SKM-1 treated with dmso at 0.1 percent for 144 hours (cell line): ENCODE measurements around the gene HS6ST3.

Experiments
- DNase-seq: peaks from one replicate; lab custom pipeline; 2025; ENCODE audit not compliant: unreplicated experiment; lab: John Stamatoyannopoulos, UW

Gene HS6ST3

DNA sequence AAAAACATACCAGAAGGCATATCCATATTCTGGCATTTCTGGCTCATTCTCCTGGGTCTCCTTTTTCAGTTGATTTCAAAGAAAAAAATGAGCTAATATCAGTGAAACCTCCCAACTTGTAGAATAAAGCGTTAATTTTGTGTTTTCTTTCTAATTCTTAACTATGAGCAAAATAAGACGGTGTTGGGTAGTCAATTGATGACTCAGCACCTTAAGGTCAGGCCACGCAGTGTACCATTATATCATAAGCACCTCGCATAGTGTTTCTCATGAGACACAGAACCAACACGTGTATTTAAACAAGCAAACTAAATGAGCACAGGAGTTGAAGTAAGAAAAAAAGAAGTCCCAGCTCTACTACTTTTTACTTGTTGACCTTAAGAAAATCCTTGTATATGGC lies 729.5 kb downstream of the HS6ST3 start:
- no peak for DNase-seq

DNA sequence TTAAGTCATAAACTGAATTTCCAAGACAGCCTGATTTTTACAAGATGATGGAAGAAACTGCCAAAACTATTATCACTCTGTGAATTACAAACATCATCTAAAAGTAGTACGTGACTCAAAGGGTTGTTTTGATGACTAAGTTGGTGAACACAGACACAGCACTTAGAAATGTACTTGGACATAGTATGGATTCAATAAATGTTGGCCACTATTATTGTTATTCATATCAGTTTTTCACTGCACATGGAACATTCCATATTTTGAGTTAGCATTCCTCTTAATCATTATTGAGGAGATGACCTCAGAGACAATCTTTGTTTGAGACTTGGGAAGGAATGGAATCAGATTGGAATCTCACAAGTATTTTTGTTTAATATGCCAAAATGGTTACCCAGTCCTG lies 731.5 kb downstream of the HS6ST3 start:
- DNase-seq: no peak

DNA sequence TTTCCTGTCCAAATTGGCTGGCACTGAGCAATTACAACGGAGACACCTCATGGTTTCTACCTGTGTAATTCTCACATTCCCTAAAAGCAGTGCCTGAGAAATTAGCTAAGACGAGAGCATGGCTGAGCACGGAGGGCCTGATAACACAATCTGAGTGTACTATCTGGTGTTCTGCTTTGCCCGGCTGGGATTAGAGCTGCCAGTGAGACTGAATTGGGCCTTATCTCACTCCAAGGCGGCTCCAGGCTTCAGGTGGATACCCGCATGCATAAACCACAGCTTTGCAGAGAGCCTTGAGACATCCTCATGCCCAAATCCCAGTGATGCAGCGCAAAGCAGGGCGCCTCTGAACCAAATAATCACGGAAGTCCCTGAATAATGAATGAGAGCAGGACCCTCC lies 732.1 kb downstream of the HS6ST3 start:
- no peak for DNase-seq

DNA sequence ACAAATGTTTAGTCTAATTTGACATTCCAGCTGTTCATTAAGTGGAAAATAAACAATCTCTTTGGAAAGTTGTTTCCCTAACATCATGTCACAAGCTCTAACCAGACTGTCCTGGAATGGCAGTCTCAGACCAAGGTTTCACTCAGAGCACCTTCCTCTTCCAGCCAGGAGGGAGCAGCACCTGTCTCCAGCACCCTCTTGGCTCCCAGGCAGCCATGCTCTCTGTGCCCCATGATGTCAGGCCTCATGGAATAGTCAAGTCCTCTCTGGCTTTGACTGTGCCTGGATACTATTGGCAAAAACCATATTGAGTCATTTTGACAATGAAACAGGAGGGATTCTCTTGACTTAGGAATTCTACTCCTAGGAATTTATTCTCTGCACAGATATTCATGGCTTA lies 733.0 kb downstream of the HS6ST3 start:
- DNase-seq: peak; percentile 3

DNA sequence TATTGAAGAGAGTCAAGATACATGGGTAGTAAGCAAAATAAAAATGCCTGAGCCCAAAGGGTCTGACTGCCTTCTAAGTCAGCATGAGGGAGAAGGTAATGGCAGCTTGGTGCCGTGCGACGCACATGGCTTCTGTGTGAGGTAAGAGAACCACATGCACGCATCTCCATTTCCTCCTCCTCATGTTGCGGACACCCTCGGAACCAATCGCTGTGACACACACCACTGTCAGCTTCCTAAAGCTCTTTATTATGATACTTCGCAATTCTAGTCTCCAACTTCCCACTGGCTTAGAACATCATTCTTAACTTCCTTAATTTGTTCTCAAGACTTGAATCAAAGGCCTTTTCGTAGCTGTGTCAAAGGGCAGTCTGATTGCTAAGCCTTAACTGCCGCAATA lies 734.2 kb downstream of the HS6ST3 start:
- peak; percentile 51 for DNase-seq

DNA sequence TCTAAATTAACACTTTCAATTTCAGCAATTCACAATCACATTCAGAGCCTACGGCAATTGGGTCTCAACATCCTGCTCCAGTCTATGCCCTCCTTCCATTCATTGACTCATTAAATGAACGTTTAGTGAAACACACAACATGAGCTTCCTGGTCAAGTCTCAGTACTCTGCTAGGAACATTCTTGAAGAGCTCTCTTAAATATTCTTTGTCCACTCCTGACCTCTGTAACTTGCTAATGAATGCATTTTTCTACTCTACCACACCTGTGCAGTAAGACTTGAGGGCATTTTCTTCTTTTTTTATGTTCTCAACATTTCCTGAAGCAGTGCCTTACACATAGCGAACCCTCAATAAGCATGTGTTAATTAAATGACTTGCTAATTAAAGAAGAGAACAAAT lies 735.7 kb downstream of the HS6ST3 start:
- DNase-seq: no peak

DNA sequence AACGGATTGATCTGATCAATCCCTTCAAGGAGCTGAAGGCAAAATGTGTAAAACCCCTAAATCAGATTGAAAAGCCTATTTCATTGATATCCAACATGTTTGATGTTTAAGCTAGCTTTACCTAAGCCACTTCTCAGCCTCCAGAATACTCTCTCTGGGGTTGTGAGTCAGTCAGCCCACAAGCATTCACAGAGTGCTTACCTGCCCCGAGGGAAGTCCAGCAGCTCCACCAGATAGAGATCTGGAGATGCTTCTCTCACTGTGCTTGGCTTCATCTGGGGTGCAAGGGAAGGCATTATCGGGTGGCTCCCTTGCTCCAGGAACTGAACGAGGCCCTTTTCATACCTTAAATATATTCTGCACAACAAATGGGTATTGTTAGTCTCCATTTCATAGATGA lies 744.7 kb downstream of the HS6ST3 start:
- no peak for DNase-seq

DNA sequence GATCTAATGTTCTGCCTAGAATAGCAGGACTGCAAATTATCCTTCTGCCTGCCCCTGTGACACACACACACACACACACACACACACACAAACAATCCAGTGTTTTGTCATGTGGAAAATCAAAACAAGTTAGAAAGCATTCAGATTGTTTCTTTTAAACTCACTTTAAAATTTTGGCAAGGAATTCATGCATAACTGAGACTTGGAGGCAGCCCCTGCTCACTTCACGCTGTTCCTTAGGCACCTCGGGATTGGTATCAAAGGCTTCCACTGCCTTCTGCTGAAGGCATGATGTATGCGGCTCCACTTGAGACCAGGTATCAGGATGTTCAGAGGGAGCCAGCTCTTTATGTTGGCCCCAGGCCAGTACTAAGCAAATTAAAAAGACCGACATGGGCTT lies 745.6 kb downstream of the HS6ST3 start:
- DNase-seq: no peak

DNA sequence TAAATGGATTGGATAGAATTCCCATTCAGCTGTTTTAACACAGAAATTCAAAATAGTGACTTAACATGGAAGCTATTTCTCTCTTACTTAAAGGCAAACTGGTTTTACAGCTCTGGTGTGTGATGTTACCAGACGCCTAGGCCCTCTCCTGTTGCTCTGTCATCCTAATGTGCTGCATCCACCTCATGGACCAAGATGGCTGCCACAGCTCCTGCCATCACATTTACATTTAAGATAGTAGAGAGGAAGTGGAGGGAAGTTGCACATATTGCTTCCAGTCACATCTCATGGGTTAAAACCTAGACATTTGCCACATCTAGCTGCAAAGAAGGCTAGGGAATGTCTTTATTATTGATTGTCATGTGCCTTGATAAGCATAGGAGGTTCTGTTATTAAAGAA lies 746.8 kb downstream of the HS6ST3 start:
- no peak for DNase-seq

DNA sequence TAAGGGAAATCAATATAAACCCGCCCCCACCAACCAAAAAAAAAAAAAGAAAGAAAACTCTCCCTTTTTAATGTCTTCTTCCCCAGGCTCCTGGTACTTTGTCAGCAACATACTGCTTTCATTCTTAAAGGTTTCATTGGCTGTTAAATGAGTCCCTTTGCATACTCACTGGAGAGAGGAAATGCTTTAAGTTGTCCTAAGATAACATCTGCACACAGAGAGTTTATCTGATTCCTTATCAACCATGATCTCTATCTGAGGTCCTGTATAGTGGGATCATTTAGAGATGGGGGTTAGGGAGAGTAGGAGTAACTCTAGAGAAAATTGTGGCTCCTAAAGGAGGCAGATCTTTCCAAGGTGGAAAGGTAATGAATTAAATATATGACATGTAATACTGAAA lies 747.9 kb downstream of the HS6ST3 start:
- no peak for DNase-seq

DNA sequence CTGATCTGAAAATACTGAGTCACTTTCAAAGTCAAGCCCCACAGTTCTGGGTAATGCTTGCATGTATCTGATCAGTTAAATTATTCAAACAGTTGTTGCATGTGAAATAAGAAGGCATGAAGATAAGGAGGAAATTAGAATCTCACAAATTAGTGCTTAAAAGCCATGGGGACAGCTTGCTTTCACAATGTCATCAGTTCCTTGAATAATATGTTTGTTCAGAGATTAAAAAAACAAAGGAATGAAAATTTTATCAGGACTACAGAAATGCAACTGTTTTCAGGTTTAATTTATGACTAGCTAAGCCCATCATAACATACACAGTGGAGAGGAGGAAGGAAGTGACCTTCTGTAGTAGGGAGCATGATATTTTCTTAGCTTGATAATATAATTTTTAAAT lies 754.3 kb downstream of the HS6ST3 start:
- no peak for DNase-seq

DNA sequence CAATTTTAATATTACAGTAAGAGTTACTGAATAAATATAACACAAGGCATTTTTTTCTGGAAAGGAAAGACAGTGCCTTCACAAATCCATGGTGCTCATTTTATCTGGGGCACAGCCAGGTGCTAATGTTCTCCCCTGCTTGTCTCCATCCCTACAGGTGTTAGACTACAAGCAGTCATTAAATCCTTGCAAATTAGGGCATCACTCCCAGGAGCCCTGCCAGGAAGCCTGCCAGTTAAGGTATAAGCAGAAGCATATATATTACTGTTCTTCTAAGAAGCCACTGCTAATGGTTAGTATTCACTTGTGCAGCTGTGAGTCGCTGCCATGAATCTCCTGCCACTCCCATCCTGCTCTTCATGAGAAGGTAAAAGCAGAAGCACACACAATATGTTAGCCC lies 754.7 kb downstream of the HS6ST3 start:
- DNase-seq: no peak

DNA sequence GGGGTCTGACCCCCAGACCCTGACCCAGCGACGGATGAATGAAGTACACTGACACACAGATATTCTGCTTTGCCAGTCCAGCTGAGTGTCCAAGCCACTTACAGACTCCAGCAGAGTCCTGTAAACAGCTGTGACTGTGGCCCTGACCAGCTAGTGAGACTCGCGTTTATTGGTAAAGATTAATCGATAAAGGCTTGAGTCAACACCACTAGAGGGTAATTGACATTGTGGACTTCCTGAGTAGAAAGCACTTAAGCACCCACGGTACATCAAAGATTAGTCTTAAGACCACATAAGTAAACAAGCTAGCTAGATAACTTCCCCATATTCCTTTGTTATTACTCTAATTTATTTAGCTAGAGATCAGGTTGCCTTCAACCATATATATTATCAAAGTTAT lies 758.4 kb downstream of the HS6ST3 start:
- DNase-seq: no peak

DNA sequence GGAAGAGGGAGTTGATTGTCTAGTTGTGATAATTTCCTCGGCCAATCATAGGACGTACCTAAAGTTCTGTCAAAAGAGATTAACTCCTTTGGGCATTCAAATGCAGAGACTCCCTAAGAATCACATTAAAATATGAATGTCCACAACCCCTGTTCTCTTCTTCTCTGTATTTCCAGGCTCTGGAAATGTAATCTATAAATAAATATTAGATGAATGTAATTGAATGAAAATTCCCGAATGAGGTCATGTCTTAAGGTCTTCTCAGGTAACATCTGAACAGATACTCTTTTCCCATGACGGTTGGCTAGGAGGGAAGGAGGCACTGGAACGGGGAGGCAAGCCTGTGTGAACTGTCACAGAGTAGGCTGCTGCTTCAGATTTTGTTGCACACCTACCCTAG lies 759.2 kb downstream of the HS6ST3 start:
- DNase-seq: no peak

DNA sequence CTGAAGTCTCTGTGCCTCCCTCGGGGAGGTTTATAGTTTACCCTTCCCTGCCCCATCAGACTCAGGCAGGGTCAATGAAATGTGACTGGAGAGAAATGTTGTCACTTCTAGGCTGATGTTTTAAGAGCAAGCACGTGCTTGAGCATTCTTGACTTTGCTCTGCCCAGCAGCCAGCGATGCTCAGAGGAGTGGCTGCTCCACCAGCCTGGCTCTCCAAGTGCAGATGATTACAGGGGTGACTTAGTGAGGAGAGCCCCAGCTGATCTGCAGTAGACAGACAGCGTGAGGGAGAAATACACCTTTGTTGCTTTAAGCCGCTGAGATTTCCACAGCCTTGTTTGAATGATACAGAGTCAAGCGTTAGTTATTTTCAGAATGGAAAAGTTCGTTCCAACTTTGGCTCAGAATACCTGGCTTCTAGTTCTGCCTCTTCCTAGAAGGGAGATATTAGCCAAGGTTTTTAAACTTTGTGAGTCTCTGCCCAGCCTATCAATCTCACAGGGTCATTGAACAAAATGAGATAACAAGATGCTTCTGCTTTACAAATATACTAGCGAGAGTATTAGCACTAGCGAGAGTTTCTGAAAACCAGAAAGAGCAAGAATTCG lies 760.7 kb downstream of the HS6ST3 start:
- no peak for DNase-seq

DNA sequence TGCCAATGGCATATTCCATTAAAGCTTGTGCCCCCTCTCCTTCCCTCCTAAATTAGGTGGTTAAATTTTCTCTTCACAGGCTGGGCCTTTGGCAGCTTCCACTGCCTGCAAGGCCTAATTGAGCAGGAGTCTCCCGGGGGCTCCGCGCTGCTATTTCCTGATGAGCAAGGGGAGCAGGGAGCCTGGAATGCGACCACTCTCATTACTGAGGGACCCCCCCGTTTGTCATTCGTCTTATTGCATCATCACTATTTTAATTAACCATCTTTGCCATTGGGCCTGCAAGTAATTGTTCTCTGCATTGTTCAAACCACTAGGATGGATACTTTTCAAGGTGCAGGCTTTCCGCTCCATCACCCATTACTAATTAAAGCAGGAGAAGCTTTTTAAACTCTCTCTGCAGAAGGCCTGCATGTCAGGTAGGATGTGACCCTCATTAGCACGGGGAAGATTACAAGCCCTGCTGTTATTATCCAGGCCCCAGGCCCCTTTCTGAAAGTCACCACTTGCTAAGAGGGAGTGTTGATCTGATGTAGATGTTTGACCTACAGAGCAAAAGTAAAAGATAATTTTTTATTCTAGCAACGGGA lies 762.0 kb downstream of the HS6ST3 start:
- DNase-seq: no peak

DNA sequence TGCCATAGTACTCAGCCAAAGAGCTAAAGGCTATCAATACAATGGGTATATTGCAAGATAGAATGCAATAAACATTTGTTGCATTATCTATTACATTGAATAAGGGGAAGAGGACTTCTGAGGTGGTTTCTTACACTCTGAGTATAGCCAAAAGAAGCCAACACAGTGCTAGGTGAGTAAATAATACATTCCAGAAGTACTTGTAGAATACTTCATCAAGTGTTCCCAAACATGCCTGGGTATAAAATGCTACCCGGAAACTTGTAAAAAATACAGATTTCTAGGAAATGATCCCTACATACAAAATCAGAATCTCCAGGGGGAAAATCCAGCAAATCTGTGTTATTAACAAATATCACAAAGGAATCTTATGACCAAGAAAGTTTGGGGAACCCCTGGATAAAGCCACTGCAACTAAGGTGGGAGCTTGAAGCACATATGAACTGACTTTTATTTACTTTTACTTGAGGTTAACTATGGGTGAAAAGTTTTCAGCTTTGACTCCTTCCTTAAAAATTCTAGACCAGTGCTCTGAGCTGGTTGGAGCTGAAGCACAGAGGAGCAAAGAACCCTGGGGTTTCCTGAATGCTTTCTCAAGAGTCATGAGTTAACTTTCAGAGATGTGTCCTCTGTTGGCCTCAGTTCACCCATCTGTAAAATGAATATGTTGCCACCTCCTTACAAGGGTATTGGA lies 768.4 kb downstream of the HS6ST3 start:
- DNase-seq: no peak

DNA sequence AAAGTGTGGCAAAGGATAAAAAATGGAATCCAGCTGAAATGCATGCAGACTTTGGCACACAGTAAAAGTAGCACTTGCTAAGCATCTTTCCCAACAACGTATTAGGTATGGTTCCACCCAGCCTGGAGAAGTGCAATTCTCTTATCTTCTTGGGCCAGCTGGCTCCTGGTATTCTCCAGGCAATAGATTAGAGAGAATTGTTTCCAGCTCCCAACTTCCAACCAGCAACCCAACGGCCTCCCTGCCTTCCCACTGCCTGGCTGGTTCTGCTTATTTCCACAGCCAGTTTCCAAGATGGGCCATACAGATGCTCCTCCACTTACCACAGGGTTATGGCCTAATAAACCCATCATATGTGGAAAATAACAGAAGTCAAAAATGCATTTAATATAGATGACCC lies 771.0 kb downstream of the HS6ST3 start:
- no peak for DNase-seq

DNA sequence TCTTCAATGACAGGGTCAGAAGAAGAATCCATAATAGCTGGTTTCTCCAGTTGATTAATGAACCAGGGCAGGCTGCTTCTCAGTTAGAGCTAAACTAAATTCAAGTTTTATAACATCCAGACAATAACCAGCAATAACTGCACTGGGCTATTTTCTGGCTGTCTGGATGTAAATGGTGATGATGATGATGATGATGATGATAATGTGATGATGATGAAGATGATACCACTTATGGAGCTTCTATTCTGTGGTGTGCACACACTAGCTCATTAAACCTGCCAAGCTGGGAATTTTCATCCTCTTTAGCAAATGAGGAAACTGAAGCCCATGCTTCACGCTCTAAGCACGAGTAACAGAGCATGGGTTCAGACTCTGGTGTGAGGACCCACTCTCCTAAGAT lies 772.2 kb downstream of the HS6ST3 start:
- no peak for DNase-seq

DNA sequence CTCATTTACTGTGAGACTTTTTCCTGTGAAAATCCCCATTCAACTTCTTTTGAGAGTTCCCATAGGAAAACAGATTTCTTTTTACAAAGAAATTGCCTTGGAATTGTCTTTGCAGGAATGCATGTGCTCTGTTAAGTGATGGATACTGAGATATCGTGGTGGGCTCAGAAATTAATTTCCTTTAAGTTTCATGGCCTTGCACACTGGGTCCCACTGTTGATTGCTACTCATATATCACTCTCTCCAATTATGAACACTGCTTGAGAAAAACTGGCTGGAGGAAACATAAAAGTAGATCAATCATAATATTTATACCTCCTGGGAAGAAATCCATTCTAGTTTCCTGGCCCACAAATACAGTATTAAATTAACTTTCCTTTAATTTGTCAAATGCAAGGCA lies 773.1 kb downstream of the HS6ST3 start:
- DNase-seq: no peak

DNA sequence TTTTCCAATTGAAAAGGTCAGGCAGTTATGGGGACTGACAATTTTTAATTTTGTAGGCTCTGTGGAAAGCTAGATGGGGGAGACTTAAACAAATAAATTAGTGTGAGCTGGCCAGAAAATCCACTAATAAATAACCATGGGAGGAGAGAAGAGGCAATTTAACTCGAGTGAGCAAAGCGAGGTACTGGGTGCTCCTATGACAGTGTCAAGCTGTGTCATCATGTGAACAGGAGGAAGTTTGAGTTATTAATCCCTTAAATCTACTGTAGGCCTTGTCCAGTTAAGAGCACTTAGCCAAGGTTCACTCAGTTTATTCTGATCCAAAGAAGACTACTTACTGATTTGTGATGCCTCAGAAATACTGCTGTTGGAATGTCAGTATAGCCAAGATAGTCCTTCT lies 781.6 kb downstream of the HS6ST3 start:
- DNase-seq: no peak

DNA sequence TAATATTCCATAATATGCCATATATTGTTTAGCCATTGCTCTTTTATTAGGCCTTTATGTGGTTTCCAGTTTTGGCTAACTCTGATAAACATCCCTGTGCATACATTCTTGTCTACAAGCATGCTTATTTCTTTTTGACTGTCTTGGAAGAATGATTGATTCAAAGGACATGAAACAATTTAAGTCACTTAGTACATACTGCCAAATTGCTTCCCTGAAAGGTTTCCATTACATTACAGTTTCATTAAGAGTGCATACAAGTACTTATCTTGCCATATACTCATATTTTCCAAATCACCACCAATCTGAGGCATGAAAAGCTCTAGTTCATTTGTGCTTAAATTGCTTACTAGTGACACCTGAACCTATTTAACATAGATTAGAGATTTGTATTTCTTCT lies 790.5 kb downstream of the HS6ST3 start:
- no peak for DNase-seq
